ENCODE measurements around the gene TRA2B. TPM values are rescaled to one million over a fixed set of nuclear protein-coding genes. Genes with fewer than 3 reads are reported as not detected.

Gene TRA2B
- total and polyA plus RNA-seq, 2 donors (not counting 3 experiments of a cell fraction or from before 2014, with no cell fraction given) = 173 to 199 TPM

- TF ChIP-seq FOS (IDR thresholded peaks at IDR 0.05; ENCODE audit: borderline replicate concordance, insufficient read depth, low read length) (no peak), GATA2 (IDR thresholded peaks at IDR 0.05; ENCODE audit: insufficient read depth, insufficient read length, low read depth, low read length) (no peak), MYC (IDR thresholded peaks at IDR 0.05; ENCODE audit: low read depth, low read length) (peak; percentile 78), EZH2 (IDR thresholded peaks at IDR 0.05; ENCODE audit: borderline replicate concordance, low read depth, low read length, severe bottlenecking) (no peak), POLR2A (IDR thresholded peaks at IDR 0.05; ENCODE audit: low read depth, low read length) (no peak), POLR2AphosphoS5 (IDR thresholded peaks at IDR 0.05; ENCODE audit: insufficient read depth, low read depth, low read length) (peak; percentile 14), JUN (IDR thresholded peaks at IDR 0.05; ENCODE audit: borderline replicate concordance, insufficient read depth, insufficient read length, low read depth) (no peak)
- TF ChIP-seq, protein P1, sequence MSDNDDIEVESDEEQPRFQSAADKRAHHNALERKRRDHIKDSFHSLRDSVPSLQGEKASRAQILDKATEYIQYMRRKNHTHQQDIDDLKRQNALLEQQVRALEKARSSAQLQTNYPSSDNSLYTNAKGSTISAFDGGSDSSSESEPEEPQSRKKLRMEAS (IDR thresholded peaks at IDR 0.05; ENCODE audit: insufficient read depth, insufficient read length) = no peak
- H3K36me3 ChIP-seq (ENCODE audit: control insufficient read depth in 2 of 2, extremely low read depth in 1 of 2, insufficient read depth in 2 of 2, low read length in 2 of 2) = no peaks in the 10 kb centered on the region
- peak overlapping the region; percentile 98 for H3K4me2 ChIP-seq (ENCODE audit: insufficient read depth, low read length)
- peak overlapping the region; percentile 76 for H3K27ac ChIP-seq (ENCODE audit: insufficient read depth, low read depth, low read length)
- FAIRE-seq (no peak), DNase-seq (ENCODE audit: low read depth, low spot score) (peak; percentile 89)
- peaks cover 34% of the 10 kb centered on the region for H3K4me1 ChIP-seq (ENCODE audit: control insufficient read depth, extremely low read depth, insufficient read depth, low read length)
- H3K9me1 ChIP-seq (replicated peaks; ENCODE audit: control insufficient read depth, extremely low read depth, insufficient read depth, low read length) = no peaks in the 10 kb centered on the region
- H3K27me3 ChIP-seq (ENCODE audit: control insufficient read depth in 2 of 2, insufficient read depth in 2 of 2, low read length in 2 of 2) = peaks cover 0 to 3% of the 10 kb centered on the region in 2 experiments
- H3K4me3 ChIP-seq (replicated peaks in 1 of 3; ENCODE audit: insufficient read depth in 1 of 3, low read depth in 1 of 3, low read length in 3 of 3) = peak overlapping the region; percentile 41 to 98 (median 97)
- dilution Hi-C loops (cut with MboI; ENCODE audit: extremely low pct_ligation_motif_present, low sequenced_read_pairs) (no loop called here), intact Hi-C loops (cut with micrococcal nuclease) (loop anchor here (5.0 to 10.0 kb wide), 2 partner anchors 995 to 1602 kb away; partner anchors contain the start of genes FAM131A and ST6GAL1)
- no peak overlapping the region for H2AFZ ChIP-seq (ENCODE audit: low read depth, low read length)
- BruUV-seq (replicated peaks) = TSS peak; percentile 27
- CTCF ChIA-PET = interaction anchor here (1.3 to 1.7 kb wide), 3 partner anchors 10 to 277 kb away, joined by 3 to 12 read pairs (median 8); no protein-coding TSS in a partner anchor
- POLR2A ChIA-PET = interaction anchor here (0.6 to 2.2 kb wide), 11 partner anchors 8 to 847 kb away, joined by 3 to 9 read pairs (median 4); partner anchors contain the start of genes DNAJB11 and SENP2
- H3K9me3 ChIP-seq (replicated peaks; ENCODE audit: control insufficient read depth, insufficient read depth, low read length) = no peaks in the 10 kb centered on the region
- peaks cover 57% of the 10 kb centered on the region for H3K79me2 ChIP-seq (ENCODE audit: control insufficient read depth, insufficient read depth, low read length)
- H4K20me1 ChIP-seq (replicated peaks; ENCODE audit: control insufficient read depth, extremely low read depth, insufficient read depth, low read length) = peaks cover 36% of the 10 kb centered on the region
- H3K9ac ChIP-seq (replicated peaks; ENCODE audit: extremely low read depth, insufficient read depth, low read length) = peak overlapping the region; percentile 94
These were observed 763 bp downstream of the TRA2B start for GRCh38 chr3:185936814-185937688.

Measured in endothelial cell of umbilical vein (primary cell).